Ishikawa (cell line): ENCODE results near the gene TAF3.

Experiments used
- CREB1 ChIP-seq: IDR thresholded peaks from 2 replicates; pipeline ENCODE4 v1.6.1; 2012; ENCODE audit warnings: low read depth
- EGR1 ChIP-seq: IDR thresholded peaks from 2 replicates; pipeline ENCODE4 v1.6.1; 2012
- EP300 ChIP-seq: IDR thresholded peaks from 2 replicates; pipeline ENCODE4 v1.6.1; 2012; ENCODE audit warnings: borderline replicate concordance
- REST ChIP-seq: IDR thresholded peaks from 2 replicates; pipeline ENCODE4 v1.6.1; 2012; ENCODE audit warnings: low read depth, mild to moderate bottlenecking
- TAF1 ChIP-seq: IDR thresholded peaks from 2 replicates; pipeline ENCODE4 v1.6.1; 2012; ENCODE audit warnings: low read depth, mild to moderate bottlenecking
- USF1 ChIP-seq: IDR thresholded peaks from 2 replicates; pipeline ENCODE4 v1.6.1; 2012
- YY1 ChIP-seq: IDR thresholded peaks from 2 replicates; pipeline ENCODE4 v1.6.1; 2012; ENCODE audit warnings: low read depth
- ZBTB7A ChIP-seq: IDR thresholded peaks from 2 replicates; pipeline ENCODE4 v1.6.1; 2012; ENCODE audit warnings: low read depth
- TF ChIP-seq, protein P1 (sequence below): IDR thresholded peaks from 2 replicates; pipeline ENCODE4 v1.6.1; 2012

DNA sequence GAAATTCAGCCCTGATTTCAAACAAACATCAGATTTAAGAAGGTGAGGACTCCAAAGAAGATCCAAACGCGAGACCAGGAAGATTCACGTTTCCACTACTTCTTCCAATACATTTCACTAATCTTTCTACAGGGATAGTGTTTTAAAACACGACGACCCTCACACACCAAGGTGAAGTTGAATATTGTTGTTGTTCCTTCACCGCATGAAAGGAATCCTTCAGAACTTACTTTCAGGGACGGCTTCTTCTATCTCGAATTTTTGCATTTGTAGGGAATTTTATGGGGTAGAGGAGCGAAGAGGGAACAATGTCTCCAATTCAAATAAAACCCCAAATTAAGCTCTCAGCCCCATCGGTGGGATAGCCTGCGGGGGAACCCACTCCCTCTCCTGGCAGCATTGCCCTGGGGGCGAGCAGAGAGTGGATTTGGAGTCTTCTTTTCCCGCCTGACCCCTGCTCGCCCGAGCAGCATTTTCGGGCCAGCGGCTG lies 234.7 kb downstream of the TAF3 start:
- TF ChIP-seq, protein P1, sequence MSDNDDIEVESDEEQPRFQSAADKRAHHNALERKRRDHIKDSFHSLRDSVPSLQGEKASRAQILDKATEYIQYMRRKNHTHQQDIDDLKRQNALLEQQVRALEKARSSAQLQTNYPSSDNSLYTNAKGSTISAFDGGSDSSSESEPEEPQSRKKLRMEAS: no peak
- TF ChIP-seq TAF1 (no peak), CREB1 (no peak), EP300 (no peak), USF1 (no peak), YY1 (no peak), ZBTB7A (no peak), EGR1 (no peak), REST (no peak)
